ENCODE measurements around the gene IGF2BP2. TPM values are rescaled to one million over a fixed set of nuclear protein-coding genes. Genes with fewer than 3 reads are reported as not detected.
"Not testable (repeated sequence)": the region's sequence is repeated elsewhere in the genome, so short reads cannot be mapped to it uniquely, and the experiment has no call there.

Gene IGF2BP2
- total and polyA plus RNA-seq, 5 donors from 2014 or later = 3.6 TPM; not detected in 4

GRCh38 chr3:185793381-185793780 lies 31.5 kb downstream of the IGF2BP2 start:
- Mint-ChIP-seq H3K27ac (no peak overlapping the region), H3K4me1 (peaks cover 0 to 3% (median 0%) of the 10 kb centered on the region in 4 donors), H3K36me3 (no peaks in the 10 kb centered on the region), H3K27me3 (peaks cover 14% of the 10 kb centered on the region), H3K9me3 (peaks cover 0 to 6% (median 0%) of the 10 kb centered on the region in 7 donors), H3K4me3 (no peak overlapping the region)
- no peaks in the 10 kb centered on the region for H3K36me3 ChIP-seq (ENCODE audit: control insufficient read depth, insufficient read depth, low read length)
- H3K9me3 ChIP-seq (ENCODE audit: control insufficient read depth in 2 of 2, low read length in 2 of 2) = no peaks in the 10 kb centered on the region
- no peak overlapping the region for H3K27ac ChIP-seq (ENCODE audit: insufficient read depth, low read length, poor library complexity, severe bottlenecking)
- H3K4me3 ChIP-seq (ENCODE audit: low read depth, low read length) = no peak overlapping the region
- DNase-seq (no peak), ATAC-seq (ENCODE audit: low read depth in 2 of 2) (no peak)
- no peaks in the 10 kb centered on the region for H3K4me1 ChIP-seq (ENCODE audit: control insufficient read depth, insufficient read depth, low read length, poor library complexity, severe bottlenecking)
- no peaks in the 10 kb centered on the region for H3K27me3 ChIP-seq (ENCODE audit: control insufficient read depth, insufficient read depth, low read length)

DNA sequence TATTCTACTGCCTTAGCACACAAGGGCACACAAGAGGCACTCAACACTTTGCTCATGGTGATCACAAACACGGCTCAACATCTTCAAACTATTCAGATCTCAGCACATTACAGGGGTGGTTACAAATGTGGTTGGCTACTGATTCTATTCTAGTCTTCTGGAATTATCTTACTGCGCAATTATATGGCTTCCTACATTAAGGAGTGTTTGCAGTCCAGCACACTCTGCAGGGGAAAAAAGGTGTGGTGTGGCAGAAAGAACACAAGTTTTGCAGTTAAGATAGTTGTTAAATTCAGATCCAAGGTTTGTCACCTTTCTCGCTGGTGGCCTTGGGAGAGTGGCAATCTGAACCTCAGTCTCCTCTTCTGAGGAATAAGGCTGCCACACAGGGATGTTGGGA lies 31.9 kb downstream of the IGF2BP2 start:
- Mint-ChIP-seq H3K27ac (no peak overlapping the region), H3K9me3 (peaks cover 0 to 6% (median 0%) of the 10 kb centered on the region in 7 donors), H3K4me1 (peaks cover 0 to 3% (median 0%) of the 10 kb centered on the region in 4 donors), H3K27me3 (peaks cover 14% of the 10 kb centered on the region), H3K36me3 (no peaks in the 10 kb centered on the region), H3K4me3 (no peak overlapping the region)
- ATAC-seq (ENCODE audit: low read depth in 2 of 2) = no peak
- Histone ChIP-seq H3K4me3 (ENCODE audit: low read depth, low read length) (no peak overlapping the region), H3K4me1 (ENCODE audit: control insufficient read depth, insufficient read depth, low read length, poor library complexity, severe bottlenecking) (no peaks in the 10 kb centered on the region), H3K27me3 (ENCODE audit: control insufficient read depth, insufficient read depth, low read length) (no peaks in the 10 kb centered on the region), H3K36me3 (ENCODE audit: control insufficient read depth, insufficient read depth, low read length) (no peaks in the 10 kb centered on the region), H3K9me3 (ENCODE audit: control insufficient read depth in 2 of 2, low read length in 2 of 2) (no peaks in the 10 kb centered on the region), H3K27ac (ENCODE audit: insufficient read depth, low read length, poor library complexity, severe bottlenecking) (no peak overlapping the region)
- DNase-seq = no peak

DNA sequence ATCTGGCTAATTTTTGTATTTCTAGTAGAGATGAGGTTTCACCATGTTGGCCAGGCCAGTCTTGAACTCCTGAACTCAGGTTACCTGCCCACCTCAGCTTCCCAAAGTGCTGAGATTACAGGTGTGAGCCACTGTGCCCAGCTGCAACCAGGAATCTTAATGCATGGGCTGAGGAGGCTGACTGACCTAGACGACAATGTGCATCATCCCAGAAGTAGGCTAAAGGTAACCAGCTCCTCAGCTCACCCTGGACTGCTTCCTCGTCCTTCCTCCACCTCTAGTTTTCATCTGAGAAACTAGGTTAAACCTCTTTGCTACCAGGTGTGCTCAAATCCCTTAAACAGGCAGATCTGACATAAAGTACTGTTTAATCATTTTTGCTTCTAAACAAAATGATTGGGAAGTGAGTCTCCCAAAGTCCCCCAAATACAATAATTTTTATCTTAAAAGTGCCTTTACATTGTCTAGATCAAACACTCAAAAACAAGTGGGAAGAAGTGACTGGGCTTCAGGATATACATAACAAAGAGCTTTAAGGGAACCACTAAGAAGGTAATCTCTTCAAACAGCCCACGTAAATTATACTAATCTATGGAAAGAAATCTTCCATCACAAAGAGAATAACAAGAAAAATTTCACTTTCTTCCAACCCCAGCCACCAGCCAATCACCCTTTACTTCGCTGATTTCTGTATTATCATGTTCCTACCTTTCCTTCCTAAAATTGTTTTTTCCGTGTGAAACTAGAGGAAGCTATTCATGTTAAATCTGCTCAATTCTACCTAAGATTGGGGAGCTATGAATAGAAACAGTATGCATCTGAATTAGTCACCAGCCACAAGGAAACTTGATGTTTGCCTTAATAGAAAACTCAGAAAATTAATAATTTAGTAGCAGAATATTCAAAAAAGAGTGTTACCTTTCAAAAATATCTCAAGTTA lies 34.7 kb downstream of the IGF2BP2 start:
- no peak for DNase-seq
- H3K9me3 Mint-ChIP-seq = peaks cover 0 to 3% (median 0%) of the 10 kb centered on the region in 7 donors
- H3K4me1 Mint-ChIP-seq = peaks cover 0 to 3% (median 0%) of the 10 kb centered on the region in 4 donors
- no peak for ATAC-seq (ENCODE audit: low read depth in 2 of 2)
- H3K36me3 Mint-ChIP-seq = no peaks in the 10 kb centered on the region
- Histone ChIP-seq H3K4me3 (ENCODE audit: low read depth, low read length) (no peak overlapping the region), H3K9me3 (ENCODE audit: control insufficient read depth in 2 of 2, low read length in 2 of 2) (no peaks in the 10 kb centered on the region), H3K4me1 (ENCODE audit: control insufficient read depth, insufficient read depth, low read length, poor library complexity, severe bottlenecking) (no peaks in the 10 kb centered on the region), H3K27ac (ENCODE audit: insufficient read depth, low read length, poor library complexity, severe bottlenecking) (no peak overlapping the region), H3K27me3 (ENCODE audit: control insufficient read depth, insufficient read depth, low read length) (no peaks in the 10 kb centered on the region), H3K36me3 (ENCODE audit: control insufficient read depth, insufficient read depth, low read length) (no peaks in the 10 kb centered on the region)
- peaks cover 4% of the 10 kb centered on the region for H3K27me3 Mint-ChIP-seq
- no peak overlapping the region for H3K4me3 Mint-ChIP-seq
- no peak overlapping the region for H3K27ac Mint-ChIP-seq

DNA sequence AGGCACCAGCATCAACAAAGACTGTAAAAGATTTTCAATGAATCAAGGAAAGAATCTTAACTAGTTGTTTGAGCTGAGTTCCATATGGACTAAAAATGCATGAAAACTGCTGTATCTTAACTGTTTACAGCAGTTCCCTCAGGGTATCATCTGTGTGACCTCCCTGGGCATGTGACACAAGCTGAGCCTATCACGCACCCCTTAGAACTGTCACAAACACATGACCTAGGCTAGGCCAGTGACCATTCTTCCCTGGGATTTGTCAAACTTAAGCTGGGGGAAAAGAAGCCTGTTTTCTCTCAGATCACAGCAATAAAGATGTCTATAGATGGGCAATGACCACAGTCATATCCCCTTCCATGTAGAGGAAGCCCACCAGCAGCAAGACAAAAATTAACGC lies 35.7 kb downstream of the IGF2BP2 start:
- DNase-seq (no peak), ATAC-seq (ENCODE audit: low read depth in 2 of 2) (no peak)
- Mint-ChIP-seq H3K36me3 (no peaks in the 10 kb centered on the region), H3K27me3 (peaks cover 4% of the 10 kb centered on the region), H3K4me1 (no peaks in the 10 kb centered on the region), H3K9me3 (peaks cover 0 to 3% (median 0%) of the 10 kb centered on the region in 7 donors), H3K27ac (peak overlapping the region in 1 of 3 donors; percentile 12), H3K4me3 (no peak overlapping the region)
- H3K27me3 ChIP-seq (ENCODE audit: control insufficient read depth, insufficient read depth, low read length) = no peaks in the 10 kb centered on the region
- no peak overlapping the region for H3K27ac ChIP-seq (ENCODE audit: insufficient read depth, low read length, poor library complexity, severe bottlenecking)
- H3K36me3 ChIP-seq (ENCODE audit: control insufficient read depth, insufficient read depth, low read length) = no peaks in the 10 kb centered on the region
- H3K9me3 ChIP-seq (ENCODE audit: control insufficient read depth in 2 of 2, low read length in 2 of 2) = no peaks in the 10 kb centered on the region
- no peak overlapping the region for H3K4me3 ChIP-seq (ENCODE audit: low read depth, low read length)
- H3K4me1 ChIP-seq (ENCODE audit: control insufficient read depth, insufficient read depth, low read length, poor library complexity, severe bottlenecking) = no peaks in the 10 kb centered on the region

- no peak overlapping the region for H3K4me3 Mint-ChIP-seq
Measured at GRCh38 chr3:185788292-185788691, 36.5 kb downstream of the IGF2BP2 start.

GRCh38 chr3:185786956-185787877 lies 37.6 kb downstream of the IGF2BP2 start:
- peaks cover 0 to 3% (median 0%) of the 10 kb centered on the region in 7 donors for H3K9me3 Mint-ChIP-seq
- ATAC-seq (ENCODE audit: low read depth in 2 of 2) (no peak), DNase-seq (no peak)
- no peaks in the 10 kb centered on the region for H3K4me1 Mint-ChIP-seq
- no peaks in the 10 kb centered on the region for H3K9me3 ChIP-seq (ENCODE audit: control insufficient read depth in 2 of 2, low read length in 2 of 2)
- H3K36me3 ChIP-seq (ENCODE audit: control insufficient read depth, insufficient read depth, low read length) = no peaks in the 10 kb centered on the region
- no peak overlapping the region for H3K4me3 Mint-ChIP-seq
- H3K27ac Mint-ChIP-seq = no peak overlapping the region
- peaks cover 4% of the 10 kb centered on the region for H3K27me3 Mint-ChIP-seq
- no peaks in the 10 kb centered on the region for H3K4me1 ChIP-seq (ENCODE audit: control insufficient read depth, insufficient read depth, low read length, poor library complexity, severe bottlenecking)
- H3K27ac ChIP-seq (ENCODE audit: insufficient read depth, low read length, poor library complexity, severe bottlenecking) = no peak overlapping the region
- no peak overlapping the region for H3K4me3 ChIP-seq (ENCODE audit: low read depth, low read length)
- no peaks in the 10 kb centered on the region for H3K36me3 Mint-ChIP-seq
- no peaks in the 10 kb centered on the region for H3K27me3 ChIP-seq (ENCODE audit: control insufficient read depth, insufficient read depth, low read length)

More at GRCh38 chr3:185788292-185788691, 36.5 kb downstream of the IGF2BP2 start:
- Mint-ChIP-seq H3K27me3 (peaks cover 4% of the 10 kb centered on the region), H3K4me1 (no peaks in the 10 kb centered on the region), H3K27ac (no peak overlapping the region), H3K9me3 (peaks cover 0 to 3% (median 0%) of the 10 kb centered on the region in 7 donors), H3K36me3 (no peaks in the 10 kb centered on the region)
- H3K27ac ChIP-seq (ENCODE audit: insufficient read depth, low read length, poor library complexity, severe bottlenecking) = no peak overlapping the region
- no peaks in the 10 kb centered on the region for H3K9me3 ChIP-seq (ENCODE audit: control insufficient read depth in 2 of 2, low read length in 2 of 2)
- no peak for DNase-seq
- no peaks in the 10 kb centered on the region for H3K36me3 ChIP-seq (ENCODE audit: control insufficient read depth, insufficient read depth, low read length)
- no peak for ATAC-seq (ENCODE audit: low read depth in 2 of 2)
- H3K4me3 ChIP-seq (ENCODE audit: low read depth, low read length) = no peak overlapping the region
- no peaks in the 10 kb centered on the region for H3K4me1 ChIP-seq (ENCODE audit: control insufficient read depth, insufficient read depth, low read length, poor library complexity, severe bottlenecking)
- no peaks in the 10 kb centered on the region for H3K27me3 ChIP-seq (ENCODE audit: control insufficient read depth, insufficient read depth, low read length)

- not testable (repeated sequence) for H3K27ac ChIP-seq (ENCODE audit: insufficient read depth, low read length, poor library complexity, severe bottlenecking); H3K4me1 Mint-ChIP-seq; H3K27me3 Mint-ChIP-seq; H3K9me3 ChIP-seq (ENCODE audit: control insufficient read depth in 2 of 2, low read length in 2 of 2); H3K9me3 Mint-ChIP-seq; H3K4me1 ChIP-seq (ENCODE audit: control insufficient read depth, insufficient read depth, low read length, poor library complexity, severe bottlenecking); H3K27ac Mint-ChIP-seq; H3K4me3 ChIP-seq (ENCODE audit: low read depth, low read length); ATAC-seq (ENCODE audit: low read depth in 2 of 2); H3K27me3 ChIP-seq (ENCODE audit: control insufficient read depth, insufficient read depth, low read length); DNase-seq; H3K36me3 Mint-ChIP-seq; H3K4me3 Mint-ChIP-seq; H3K36me3 ChIP-seq (ENCODE audit: control insufficient read depth, insufficient read depth, low read length)
Measured at GRCh38 chr3:185786258-185786657, 38.6 kb downstream of the IGF2BP2 start.
